DMS79 (cell line): Measurements from ENCODE around the gene PDE8B.

Experiments
- DNase-seq: peaks from one replicate; lab custom pipeline; 2025; lab: John Stamatoyannopoulos, UW

Gene PDE8B

GRCh38 chr5:77319117-77319804 lies 108.8 kb downstream of the PDE8B start:
- no peak for DNase-seq

- no peak for DNase-seq
Measured at GRCh38 chr5:77321793-77322394, 111.4 kb downstream of the PDE8B start.

DNA sequence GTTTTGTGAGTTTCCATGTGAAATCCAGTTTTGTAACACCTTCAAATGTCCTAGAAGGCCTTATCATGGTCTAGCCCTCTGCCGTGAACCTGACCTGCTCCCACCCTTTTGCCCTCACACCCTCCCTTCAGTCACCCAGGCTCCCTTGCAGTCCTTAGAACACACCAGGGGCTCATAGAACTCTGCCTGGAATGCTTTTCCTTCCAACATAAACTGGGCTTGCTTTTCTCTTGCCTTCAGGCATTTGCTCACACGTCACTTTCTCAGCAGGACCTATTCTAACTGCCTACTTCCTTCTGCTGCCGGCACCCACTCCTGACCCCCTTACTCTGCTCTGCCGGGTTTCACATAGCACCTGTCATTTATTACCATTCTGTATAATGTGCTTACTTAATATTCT lies 111.9 kb downstream of the PDE8B start:
- no peak for DNase-seq

DNA sequence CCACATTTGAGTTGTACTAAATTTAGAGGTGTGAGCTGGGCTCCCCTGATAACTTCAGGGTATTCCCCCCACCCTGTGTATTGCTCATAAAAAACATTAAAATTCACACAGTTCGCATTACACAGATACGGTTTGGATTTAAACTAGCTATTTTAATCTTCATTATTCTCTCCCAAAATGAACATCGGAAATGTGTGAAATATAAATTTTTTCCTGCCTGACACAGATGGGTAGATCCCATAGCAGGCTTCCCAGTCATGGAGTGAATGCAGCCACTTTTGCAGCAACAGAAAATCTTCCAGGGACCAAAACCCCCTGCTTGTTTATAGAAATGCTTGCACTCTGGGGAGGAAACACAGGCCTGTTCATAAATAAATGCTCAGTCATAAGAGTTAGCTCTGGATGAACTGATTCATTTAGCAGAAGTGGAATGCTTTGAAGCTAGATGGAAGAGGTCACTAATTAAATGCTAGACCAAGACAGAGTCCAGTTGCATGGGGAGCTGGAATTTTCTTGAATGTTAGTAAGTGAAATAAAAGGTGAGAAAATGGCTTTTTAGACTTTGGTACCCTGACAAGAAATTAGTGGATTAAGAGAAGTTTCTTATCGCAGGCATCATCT lies 115.6 kb downstream of the PDE8B start:
- no peak for DNase-seq

DNA sequence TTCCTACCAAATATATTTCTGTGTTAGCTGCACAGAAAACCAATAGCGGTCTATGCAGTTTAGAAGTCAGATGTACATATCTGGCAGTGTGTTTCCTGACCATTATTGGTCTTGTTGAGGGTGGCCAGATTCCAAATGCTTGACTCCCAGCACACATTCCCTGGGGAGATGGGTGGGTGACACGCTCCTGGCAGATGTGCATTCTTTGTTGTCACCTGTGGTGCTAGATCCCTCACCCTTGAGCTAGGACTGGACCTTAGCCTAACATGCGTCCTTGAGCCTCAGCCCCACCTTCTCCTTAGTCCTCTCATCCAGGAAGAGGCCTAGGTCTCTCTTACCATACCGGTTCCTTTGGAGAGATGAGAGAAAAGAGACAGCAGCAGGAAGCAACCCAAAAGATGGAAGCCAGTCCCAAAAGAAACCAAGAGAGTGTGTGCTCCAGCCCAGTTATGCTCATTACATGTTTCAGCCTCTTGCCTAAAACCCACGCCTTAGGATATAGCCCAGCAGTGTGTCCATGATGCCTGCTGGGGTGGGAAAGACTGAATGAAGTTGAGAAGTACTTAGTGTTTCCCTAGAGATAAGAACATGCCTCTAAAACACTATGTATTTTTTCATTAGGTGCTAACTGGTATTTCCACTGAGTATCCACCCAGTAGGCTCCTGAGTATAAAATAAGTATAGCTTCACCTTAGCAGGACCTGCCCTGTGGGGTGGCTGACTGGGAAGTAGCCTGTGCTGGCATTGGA lies 116.7 kb downstream of the PDE8B start:
- no peak for DNase-seq

GRCh38 chr5:77328930-77329647 lies 118.6 kb downstream of the PDE8B start:
- no peak for DNase-seq

- DNase-seq = no peak
Measured at GRCh38 chr5:77329664-77330430, 119.4 kb downstream of the PDE8B start.

GRCh38 chr5:77333036-77333435 lies 122.6 kb downstream of the PDE8B start:
- DNase-seq = no peak

DNA sequence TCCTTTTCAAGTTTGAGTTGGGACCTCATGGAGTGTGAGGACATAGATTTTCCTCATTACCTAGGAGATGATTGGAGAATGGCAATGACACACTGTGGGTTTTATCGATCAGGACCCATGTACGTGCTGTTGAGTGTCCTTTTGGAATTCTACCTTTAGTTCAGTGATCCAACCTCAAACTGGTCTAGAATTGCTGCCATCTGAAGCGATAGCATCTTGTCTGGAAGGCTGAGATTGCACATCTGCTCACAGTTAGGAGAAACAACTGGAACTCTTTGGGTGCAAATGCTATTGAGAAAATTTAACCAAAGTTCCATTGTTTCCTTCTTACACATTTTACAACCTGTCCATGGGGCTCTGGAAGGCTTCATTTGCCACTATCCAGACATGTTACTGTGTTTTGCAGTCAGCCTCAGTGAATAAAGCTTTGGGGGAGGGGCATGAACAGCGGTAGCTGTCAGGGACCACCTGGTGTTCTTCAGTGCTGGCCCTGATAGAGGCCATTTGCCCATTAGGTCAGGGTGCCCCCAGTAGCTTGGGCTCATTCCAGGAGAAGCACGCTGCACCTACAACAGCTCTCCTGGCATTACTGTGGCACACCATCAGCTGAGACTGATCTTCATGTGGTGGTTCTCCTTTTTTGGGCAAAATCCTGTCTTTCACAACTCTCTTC lies 123.1 kb downstream of the PDE8B start:
- no peak for DNase-seq

DNA sequence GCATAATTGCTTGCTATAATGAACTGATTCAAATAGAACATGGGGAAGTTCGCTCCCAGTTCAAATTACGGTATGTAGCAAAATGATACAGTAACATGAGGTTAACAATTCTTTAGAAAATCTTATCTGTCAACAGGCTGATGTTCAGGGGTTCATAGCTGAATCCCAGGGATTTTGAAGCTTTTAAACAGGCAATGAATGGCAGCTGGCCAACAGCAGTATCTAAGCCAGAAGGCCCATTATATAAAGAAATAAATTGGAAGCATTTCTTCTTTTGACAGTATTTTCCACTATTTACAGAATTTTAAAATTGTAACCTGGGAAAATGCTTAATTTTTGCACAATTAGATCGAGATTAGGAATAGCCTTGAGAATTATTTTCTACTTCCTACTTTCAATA lies 126.8 kb downstream of the PDE8B start:
- DNase-seq = no peak

DNA sequence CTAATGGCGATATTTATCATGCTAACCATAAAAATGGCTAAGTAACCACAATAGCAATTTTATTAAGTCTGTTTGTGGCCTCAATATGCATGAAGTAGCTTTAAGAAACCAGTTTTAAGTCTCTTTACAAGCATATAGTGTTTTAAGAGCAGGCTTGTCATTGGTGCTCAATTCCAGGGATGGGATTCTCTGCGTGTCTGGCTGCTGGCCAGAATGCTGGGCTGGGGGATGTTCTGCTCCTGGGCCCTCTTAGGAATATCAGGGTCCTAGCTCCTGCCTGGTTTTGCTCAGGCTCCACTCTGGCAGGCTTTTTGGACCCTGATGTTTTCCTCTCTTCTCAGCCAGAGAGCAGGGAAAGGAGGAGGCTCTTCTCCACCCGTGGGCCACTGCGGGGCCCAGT lies 127.2 kb downstream of the PDE8B start:
- peak; percentile 15 for DNase-seq

DNA sequence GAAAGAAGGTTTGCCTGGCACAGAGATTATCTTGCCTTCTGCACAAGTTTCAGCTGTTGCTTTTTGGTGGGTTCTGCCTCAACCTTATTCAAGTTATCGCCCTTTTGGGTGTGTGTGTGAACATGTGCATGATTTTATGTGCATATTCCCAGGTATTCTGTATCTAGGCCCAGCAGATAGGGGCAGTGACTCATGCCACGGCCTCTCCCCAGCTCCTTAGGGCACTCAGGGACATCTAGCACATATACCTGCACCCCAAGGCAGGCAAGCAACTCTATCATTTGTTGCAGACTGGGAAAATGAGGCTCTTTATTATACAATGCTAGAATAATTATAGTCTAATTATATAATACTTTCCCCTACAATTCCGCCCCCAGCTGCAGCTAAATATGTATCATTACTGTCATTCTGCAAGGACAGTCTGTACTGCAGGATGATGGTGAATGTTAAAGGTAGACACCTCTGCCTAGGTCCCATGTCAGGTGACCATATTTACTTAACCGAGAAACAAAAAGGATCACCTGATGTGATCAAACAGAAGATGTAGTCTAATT lies 128.9 kb downstream of the PDE8B start:
- DNase-seq = no peak

DNA sequence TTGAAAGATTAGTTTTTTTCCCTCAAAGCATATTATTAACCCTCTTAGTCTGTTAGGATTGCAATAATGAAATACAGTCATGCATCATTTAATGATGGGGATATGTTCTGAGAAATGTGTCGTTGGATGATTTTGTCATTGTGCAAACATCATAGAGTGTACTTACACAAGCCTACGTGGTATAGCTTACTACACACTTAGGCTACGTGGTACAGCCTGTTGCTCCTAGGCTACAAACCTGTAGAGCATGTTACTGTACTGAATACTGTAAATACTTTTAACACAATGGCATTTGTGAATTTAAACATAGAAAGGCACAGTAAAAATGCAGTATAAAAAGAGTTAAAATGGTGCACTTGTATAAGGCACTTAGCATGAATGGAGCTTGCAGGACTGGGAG lies 132.7 kb downstream of the PDE8B start:
- DNase-seq = no peak

GRCh38 chr5:77347435-77348098 lies 137.1 kb downstream of the PDE8B start:
- no peak for DNase-seq

GRCh38 chr5:77353251-77353650 lies 142.8 kb downstream of the PDE8B start:
- no peak for DNase-seq

- no peak for DNase-seq
Measured at GRCh38 chr5:77354454-77354853, 144.0 kb downstream of the PDE8B start.

GRCh38 chr5:77355080-77355479 lies 144.6 kb downstream of the PDE8B start:
- DNase-seq = no peak

- DNase-seq = no peak
Measured at GRCh38 chr5:77355751-77356150, 145.3 kb downstream of the PDE8B start.

- DNase-seq = no peak
Measured at GRCh38 chr5:77356740-77357139, 146.3 kb downstream of the PDE8B start.
